ENCODE results near the gene C1orf141. TPM values are rescaled to one million over a fixed set of nuclear protein-coding genes. Genes with fewer than 3 reads are reported as not detected.
"Not testable (repeated sequence)": the region's sequence is repeated elsewhere in the genome, so short reads cannot be mapped to it uniquely, and the experiment has no call there.

The C1orf141 gene
- 2.6 TPM for total RNA-seq (ENCODE audit: insufficient read depth, low replicate concordance)

DNA sequence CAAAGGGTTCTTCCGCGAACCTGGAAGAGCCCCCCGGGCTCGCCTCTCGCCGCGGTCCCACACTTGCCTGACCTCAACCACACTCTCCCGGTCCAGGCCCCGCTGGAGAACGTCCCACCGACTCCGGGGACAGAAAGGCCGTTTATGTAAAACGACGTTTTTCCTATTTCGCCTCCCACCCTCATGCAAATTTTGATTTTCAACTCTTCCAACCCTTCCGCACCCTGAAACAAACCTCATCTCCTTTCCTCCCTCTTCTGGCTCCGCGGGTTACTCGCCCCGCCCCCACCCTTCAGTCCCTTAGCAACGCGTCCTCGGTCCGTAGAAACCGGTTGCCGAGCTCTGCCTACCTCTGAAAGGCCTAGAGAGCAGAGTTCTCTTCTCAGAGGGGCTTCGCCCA is at the start of gene C1orf141:
TSS of gene C1orf141 (minus strand) at position 276 of the 400 bp plus-strand sequence. CDS start 7,730 bp downstream, outside the sequence.
- peak; percentile 47 for DNase-seq (ENCODE audit: low spot score)

DNA sequence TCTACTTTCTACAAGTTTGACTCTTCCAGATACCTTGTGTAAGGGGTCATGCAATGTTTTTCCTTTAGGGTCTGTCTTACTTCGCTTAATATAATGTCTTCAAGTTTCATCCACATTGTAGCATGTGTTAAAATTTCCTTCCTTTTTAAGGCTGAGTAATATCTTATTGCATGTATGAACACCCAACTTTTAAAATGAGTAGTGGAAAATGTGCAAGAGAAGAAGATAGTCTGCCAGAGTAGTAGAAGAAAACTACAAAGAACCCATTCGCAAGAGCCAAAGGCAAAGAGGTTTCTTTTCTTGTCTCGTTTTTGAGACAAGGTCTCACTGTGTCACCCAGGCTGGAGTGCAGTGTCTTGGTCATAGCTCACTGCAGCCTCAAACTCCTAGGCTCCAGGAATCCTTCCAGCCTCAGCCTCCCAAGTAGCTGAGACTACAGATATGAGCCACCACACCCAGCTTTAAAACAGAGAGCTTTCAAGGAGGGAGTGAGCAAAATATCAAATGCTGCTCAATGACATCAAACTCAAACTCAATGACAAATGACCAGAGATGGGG is 40.8 kb upstream of the C1orf141 start:
- no peak for DNase-seq (ENCODE audit: low spot score)

DNA sequence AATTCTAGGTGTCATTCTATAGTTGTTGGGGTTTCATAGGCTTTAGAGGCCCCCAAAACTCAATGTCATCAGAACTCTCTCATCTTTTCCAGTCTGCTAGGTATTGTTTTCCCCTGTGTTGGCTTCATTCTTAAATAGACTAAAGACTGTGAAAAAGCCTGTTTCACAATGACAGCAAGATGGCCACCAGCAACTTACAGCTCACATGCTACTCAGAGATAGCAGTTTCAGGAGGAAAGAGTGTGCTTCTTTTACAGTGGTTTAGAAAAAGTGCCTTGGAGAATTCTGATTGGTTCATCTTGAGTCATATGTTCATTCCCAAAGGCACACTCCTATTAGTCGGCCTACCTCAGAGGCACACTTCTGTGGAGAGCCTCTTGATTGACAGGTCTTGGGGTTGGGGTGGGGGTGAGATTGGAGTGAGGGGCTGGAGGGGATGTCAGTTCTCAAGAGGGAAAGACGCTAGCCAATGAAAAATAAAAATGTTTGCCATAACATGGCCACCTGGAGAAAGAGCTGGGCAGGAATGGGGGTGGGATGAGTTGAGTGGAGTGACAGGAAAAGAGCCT is 40.0 kb upstream of the C1orf141 start:
- no peak for DNase-seq (ENCODE audit: low spot score)

DNA sequence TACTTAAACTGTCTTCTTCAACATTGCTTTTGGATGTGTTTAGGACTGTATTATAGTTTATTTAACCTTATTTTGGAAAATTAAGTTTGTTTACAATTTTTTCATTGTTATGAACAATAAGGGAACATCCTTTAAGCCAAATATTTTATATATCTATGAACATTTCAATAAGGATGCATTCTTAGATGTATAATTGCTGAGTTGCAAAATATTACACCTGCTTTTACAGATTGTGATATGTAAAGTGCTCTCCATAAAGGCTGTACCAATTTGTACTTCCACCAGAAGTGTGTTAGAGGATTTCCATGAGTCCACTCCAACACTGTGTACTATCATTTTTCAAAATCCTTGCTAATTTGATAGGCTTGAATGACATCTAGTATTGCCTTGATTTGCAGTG is 39.2 kb upstream of the C1orf141 start:
- DNase-seq (ENCODE audit: low spot score) = no peak

DNA sequence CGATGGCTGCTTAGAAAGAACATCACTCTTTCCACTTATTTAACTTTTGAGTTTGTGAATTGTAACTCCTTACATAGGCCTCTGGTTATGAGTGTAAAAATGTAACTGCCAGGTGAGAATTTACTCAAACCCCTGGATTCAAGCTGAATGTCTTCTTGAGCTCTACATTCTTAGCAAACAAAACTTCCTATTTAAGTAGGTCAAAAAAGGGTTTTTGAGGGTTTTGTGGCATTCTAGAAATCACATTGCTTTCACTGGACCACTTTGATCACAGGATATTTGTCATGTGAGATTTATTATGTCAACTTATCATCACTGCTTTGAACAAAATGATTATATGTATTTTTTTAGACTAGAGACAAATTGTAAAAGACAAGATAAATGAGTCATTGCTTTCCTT is 37.2 kb upstream of the C1orf141 start:
- no peak for DNase-seq (ENCODE audit: low spot score)

DNA sequence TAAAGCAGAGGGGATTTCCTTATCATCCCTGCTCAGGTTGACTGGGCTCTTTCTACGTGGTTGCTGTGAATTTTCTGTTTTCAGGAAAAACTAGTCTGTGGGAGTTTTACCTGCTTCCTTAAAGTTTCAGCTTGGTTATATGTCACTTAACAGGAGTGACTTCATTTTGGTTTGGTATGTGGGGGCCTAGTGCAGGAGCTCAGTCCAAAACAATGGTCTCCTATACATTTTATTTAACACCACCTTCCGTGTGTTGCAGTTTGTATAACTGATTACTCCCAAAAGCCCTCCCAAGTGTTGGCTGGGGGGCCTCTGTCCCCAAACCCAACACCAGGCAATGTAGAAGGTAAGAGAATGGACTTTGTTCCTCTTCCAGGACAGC is 36.8 kb upstream of the C1orf141 start:
- no peak for DNase-seq (ENCODE audit: low spot score)

DNA sequence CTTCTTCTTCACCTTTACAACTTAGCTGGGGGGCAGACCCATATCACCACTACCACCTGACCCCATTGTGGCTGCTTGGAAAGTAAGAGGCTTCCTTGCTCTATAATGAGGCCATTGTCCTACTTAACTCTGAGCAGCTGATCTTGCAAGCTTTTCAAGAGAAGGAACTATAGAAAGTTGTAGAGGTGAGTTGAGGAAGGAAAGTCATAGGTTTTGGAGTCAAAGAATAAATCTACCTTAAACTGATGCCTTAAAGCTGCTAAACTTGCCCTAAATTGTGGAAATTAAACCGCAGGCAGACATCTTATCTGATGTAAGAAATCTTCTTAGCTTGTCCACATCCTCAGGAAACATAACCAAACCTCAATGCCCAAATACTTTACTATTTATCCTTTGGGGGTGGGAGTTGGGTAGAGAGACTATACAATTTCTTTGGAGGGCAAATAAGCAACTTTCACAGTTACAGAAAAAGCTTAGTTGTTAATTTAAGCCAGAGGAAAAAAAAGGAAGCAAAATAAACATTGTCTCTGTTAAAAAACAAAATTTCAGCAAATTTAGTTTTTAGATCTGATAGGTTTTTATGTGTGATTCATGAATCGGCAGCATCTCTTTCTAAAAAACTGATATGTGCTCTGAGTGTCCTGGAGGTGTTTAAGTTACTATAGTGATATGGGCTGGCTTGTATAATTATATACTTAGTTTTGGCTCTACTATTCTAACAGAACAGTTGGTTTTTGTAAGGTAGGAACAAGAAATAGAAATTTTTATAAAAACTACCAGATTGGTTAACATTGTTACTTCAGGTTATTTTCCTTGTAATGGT is 36.2 kb upstream of the C1orf141 start:
- no peak for DNase-seq (ENCODE audit: low spot score)

DNA sequence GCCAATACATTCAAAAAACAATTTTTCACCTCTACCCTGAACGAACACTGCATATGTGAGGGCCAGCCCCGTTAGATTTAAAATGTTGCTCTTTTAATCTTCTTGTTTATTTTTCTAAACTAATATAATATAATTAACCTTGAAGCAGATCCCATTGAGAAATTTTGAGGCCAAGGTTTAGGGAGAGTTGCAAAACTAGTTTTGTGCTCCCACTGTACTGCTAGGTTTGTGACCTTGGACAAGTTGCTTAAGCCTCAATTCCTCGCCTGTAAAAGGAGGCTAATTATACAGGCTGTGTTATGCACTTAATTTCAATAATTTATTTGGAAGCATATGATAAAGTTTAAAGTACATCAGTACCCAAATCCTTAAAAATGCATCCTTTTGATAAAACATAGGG is 35.2 kb upstream of the C1orf141 start:
- no peak for DNase-seq (ENCODE audit: low spot score)

DNA sequence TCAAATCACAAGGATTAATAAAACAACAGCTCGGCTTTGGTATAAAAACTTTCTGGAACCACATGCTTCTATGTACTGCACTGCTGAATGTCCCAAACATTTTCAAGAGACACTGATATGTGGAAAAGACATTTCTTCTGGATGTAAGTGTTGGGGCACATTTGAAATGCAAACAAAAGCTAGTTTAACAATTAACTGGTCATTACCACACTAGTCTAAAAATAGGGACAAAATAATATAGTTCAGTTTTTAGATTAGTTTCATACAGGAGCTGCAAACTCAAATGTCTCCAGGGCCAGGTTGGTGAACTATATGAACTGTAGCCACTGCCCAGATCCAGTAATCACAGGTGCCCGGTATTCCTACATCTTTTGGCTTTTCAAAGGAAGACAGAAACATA is 34.7 kb upstream of the C1orf141 start:
- DNase-seq (ENCODE audit: low spot score) = no peak

DNA sequence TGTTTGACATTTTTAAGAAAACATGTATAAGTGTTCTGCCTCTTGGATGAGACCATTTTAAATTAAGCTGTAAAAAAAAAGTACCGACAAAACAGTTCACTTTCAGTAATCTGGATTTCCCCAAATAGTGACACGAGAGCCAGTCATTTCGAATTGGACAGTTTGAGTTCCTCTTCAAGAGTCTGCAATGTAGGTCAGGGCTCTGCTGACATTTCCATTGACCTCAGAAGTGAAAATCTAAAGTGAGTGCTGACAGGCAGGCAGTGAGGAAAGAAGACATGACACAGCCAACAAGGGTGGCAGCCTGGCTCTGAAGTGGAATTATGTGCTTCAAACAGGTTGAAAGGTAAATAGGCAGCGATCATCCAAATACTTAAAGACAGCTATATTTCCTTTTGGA is 31.4 kb upstream of the C1orf141 start, which contains the start of gene IL23R:
TSS of gene IL23R (plus strand) at position 259 of the 400 bp plus-strand sequence. CDS start 1,667 bp downstream, outside the sequence.
- no peak for DNase-seq (ENCODE audit: low spot score)

DNA sequence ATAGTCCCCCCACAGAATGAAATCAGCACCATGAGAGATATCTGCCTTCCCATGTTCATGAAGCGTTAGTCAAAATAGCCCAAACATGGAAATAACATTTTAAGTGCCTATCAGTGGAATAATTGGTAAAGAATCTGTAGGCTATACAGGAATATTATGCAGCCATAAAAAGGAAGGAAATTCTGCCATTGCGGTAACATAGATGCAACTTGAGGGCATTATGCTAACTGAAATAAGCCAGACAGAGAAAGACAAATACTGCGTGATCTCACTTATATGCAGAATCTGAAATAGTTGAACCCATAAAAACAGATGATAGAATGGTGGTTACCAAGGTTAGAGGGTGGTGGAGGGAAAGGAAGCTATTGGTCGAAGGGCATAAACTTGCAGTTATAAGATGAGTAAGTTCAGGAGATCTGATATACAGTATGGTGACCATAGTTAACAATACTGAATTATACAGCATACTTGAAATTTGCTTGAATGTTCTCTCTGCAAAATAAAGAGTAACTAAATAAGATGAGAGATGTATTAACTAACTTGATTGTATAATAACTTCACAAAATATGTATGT is 30.8 kb upstream of the C1orf141 start:
- DNase-seq (ENCODE audit: low spot score) = no peak

DNA sequence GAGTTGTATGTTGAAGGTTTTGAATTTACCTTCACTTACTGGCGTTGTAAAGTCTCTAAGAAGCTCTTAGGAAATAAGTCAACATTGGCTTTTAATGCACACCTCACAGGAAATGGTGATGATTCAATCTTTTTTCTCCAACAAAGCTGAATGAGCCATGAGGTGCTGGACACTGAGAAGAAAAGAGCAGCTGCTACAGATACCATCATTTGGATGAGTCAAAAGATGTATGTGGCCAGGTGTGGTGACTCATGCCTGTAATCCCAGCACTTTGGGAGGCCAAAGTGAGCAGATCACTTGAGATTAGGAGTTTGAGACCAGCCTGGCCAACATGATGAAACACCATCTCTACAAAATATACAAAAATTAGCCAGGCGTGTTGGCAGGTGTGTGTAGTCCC is 28.2 kb upstream of the C1orf141 start:
- no peak for DNase-seq (ENCODE audit: low spot score)

DNA sequence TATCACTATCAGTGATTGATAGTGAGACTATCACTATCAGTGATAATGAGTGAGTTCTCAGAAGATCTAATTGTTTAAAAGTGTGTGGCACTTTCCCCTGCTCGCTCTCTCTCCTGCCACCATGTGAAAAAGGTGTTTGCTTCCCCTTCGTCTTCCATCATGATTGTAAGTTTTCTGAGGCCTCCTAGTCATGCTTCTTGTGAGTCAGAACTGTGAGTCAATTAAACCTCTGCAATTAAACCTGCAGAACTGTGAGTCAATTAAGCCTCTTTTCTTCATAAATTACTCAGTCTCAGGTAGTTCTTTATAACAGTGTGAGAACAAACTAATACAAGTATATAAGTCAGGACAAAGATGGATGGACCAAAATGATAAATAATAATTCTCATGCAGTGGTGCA is 24.5 kb upstream of the C1orf141 start:
- DNase-seq (ENCODE audit: low spot score) = no peak

DNA sequence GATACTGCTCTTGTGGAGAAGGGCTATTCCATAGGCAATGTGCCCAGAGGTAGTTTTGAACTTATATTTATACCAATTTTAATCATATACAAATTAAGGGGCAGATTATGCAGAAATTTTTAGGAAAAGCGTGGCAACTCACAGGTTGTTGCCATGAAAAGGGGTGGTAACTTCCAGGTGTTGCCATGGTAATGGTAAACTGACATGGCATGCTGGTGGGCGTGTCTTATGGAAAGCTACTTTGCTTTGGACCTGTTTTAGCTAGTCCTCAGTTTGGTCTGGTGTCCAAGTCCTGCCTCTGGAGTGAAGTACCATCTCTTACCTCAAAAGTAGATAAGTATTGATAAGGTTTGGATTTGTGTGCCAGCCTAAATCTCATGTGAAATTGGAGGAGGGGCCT is 23.6 kb upstream of the C1orf141 start:
- no peak for DNase-seq (ENCODE audit: low spot score)

DNA sequence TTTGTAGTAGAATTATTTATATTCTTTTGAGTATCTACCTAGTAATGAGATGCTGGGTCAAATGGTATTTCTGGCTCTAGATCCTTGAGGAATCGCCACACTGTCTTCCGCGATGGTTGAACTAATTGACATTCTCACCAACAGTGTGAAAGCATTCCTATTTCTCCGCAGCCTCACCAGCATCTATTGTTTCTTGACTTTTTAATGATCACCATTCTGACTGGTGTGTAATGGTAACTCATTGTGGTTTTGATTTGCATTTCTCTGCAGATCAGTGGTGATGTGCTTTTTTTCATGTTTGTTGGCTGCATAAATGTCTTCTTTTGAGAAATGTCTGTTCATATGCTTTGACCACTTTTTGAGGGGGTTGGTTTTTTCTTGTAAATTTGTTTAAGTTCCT is 16.2 kb upstream of the C1orf141 start:
- DNase-seq (ENCODE audit: low spot score) = no peak

DNA sequence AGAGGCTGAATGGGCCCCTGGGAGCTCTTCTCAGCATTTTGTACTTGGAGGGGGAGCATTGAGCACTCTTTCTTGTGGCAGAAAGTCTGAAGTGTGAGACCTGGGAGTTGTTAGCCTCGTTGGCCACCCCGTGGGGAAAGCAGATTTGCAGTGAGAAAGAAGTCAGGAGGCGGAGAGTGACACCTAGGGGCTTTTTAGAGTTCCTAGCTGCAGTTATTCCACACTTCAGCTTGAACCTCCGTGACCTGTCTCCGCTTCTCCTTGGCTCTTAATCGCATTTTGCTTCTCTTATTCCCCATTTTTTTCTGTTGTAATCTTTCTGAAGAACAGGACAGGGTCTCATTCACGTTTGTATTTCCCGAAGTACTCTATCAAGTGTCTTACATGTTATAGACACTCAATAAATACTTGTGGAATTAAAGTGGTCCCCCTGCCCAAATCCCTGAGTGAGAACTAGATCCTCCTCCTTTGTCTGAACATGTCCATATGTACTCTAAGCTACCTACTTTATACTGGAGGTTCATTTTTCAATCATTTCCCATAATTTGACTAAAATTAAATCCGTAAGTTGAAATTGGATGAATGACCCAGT is 14.5 kb upstream of the C1orf141 start:
- peak; percentile 68 for DNase-seq (ENCODE audit: low spot score)

DNA sequence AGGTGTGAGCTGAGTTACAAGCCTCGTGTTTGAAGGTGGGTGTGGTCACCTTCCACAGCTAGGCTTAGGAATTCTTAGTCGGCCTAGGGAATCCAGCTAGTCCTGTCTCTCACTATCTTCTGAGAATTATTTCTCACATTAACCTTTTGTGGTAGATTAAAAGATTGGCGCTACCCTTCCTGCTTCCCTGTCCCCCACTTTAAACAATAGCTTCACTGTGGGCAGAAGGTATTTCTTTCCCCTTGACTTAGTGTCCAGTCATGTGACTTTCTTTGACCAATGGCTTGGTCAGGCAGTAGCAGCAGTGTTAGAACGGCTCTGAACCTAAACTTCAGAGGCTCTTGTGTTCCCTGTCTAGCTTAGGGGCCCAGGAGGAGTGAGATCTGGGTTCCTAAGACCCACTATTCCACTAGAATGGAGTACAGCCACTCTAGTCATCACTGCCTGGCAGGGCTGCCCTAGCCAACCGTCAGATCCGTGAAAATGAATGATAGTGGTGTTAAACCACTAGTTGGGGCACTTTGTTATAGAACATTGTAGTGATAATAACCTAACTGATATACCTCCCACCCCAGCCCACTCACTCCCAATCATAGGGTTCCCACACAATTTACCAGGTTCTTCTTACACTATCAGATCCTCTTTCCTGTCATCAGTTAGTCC is 13.9 kb upstream of the C1orf141 start:
- DNase-seq (ENCODE audit: low spot score) = no peak

DNA sequence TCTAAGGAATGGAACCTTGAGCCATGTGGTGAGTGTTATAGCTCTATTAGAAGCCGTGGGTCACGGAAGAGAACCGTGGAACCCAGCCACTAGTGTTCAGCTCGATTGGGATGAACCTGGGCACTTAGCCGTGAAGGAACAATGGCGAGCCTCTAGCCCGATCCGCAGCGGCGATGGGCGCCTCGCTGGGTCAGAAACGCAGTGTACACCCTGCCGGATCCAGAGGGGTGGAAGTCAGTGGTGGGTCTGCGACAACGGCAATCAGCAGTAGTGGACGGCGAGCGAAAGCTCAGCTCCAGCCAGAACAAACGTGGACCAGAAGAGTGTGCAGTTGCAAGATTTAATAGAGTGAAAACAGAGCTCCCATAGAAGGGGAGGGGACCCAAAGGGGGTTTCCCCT is 13.2 kb upstream of the C1orf141 start:
- DNase-seq (ENCODE audit: low spot score) = not testable (repeated sequence)

DNA sequence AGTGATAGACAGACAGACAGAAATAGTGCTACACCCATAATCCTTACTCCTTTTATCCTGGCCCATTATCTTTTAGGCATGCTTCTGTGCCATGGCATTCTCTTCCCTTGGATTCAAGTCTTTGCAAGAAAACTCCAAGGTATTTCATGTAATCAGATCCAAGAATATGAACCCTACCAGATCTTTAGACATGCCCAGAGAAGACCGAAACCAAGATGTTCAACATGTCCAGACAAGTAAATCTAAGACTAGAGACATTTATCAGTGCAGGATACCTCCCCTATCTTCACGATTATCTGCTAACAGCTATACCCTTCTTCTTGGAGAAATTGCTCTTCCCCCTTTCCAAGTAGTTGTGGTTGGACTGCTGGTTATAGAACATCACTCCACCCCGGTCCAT is 11.8 kb upstream of the C1orf141 start:
- DNase-seq (ENCODE audit: low spot score) = no peak

DNA sequence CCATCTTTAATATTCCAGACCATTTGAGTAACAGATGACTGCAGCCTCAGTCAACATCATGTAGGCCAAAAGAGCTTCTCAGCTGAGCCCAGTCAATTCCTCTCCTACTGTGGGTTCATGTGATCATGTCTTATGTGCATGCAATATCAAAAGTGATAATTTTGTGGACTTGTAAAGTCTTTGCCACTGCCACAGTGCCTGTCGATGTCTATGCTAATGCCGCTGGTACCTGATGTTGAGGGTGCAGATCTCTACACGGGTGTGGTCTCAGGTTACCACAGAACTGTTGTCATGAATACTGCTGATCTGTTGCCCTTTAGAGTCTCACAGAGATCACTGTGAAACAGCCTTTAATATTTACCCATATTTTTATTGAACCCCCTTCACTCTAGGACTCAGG is 11.3 kb upstream of the C1orf141 start:
- no peak for DNase-seq (ENCODE audit: low spot score)

DNA sequence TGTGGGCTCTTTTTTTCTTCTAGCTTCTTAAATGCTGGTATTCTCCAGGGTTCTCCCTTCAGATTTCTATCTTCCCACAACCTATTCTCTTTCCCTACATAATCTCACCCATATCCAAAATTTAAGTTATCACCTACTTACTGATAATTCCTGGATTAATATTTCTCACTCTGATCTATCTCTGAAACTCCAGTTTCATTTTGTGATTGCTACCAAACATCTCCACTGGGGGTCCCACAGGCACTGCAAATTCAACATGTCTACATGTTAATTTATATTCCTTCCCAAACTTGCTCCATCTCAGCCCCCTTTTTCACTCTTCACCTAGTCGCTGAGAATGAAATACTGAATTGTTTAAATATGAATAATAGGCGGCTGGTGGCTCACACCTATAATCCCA is 9.9 kb upstream of the C1orf141 start:
- DNase-seq (ENCODE audit: low spot score) = no peak

DNA sequence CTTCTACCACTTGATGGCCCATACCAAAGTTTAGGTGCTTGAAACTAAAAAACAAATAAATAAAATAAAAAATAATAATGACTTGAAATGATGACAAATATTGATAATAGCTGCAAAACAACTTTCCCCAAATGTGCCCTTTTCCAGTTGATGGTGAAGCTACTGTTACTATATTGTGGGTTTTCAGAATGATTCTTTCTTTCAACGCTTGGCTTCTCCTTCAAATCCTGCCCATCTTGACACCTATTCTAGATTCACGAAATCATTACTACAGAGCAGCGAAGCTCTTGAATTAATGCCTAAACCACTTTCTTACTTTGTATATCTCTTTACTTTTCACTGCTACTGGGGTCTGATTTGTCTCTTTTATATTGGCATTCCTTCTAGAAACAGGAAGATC is 9.2 kb upstream of the C1orf141 start:
- DNase-seq (ENCODE audit: low spot score) = no peak

Measured in umbilical cord (tissue), 2 donors.